K562 (cell line): ENCODE measurements around the gene OR6K2.

Experiments
- CBX5 ChIP-seq: IDR thresholded peaks from 2 replicates; pipeline ENCODE4 v1.6.1; 2014; ENCODE audit warnings: low read depth, borderline replicate concordance
- CREB1 ChIP-seq, 2 experiments: sonication (generic) in 1 of 2; formaldehyde crosslinking in 1 of 2; IDR thresholded peaks; 2 replicates each; pipeline versions ENCODE4 v1.6.1 to v1.8.0; 2012 to 2022; ENCODE audit warnings: inconsistent platforms in 1 of 2, mild to moderate bottlenecking in 1 of 2, missing genetic modification reagents in 1 of 2, moderate library complexity in 1 of 2
- CREM ChIP-seq: IDR thresholded peaks from 2 replicates; pipeline ENCODE4 v1.6.1; 2014; ENCODE audit warnings: antibody characterized with exemption, low read depth
- CTCF ChIP-seq, 3 experiments: IDR thresholded peaks in 2 of 3; conservative IDR thresholded peaks in 1 of 3; 2 replicates each; pipeline ENCODE4 v1.5.1; 2011 to 2012; ENCODE audit warnings: low read length in 3 of 3, mild to moderate bottlenecking in 3 of 3, control low read depth in 2 of 3, improper control_type of control experiment in 1 of 3, inconsistent platforms in 1 of 3, low read depth in 1 of 3, mixed read lengths in 1 of 3, moderate library complexity in 1 of 3; ENCODE audit not compliant: insufficient read depth in 2 of 3
- FOXJ2 ChIP-seq: fragments of 200-800 bp; sonication (Bioruptor generic); IDR thresholded peaks from 2 replicates; pipeline ENCODE4 v1.6.1; 2016; ENCODE audit warnings: missing genetic modification characterization, missing compliant biosample characterization
- MED1 ChIP-seq: sonication (generic); formaldehyde crosslinking; IDR thresholded peaks from 2 replicates; pipeline ENCODE4 v1.8.1; 2023; ENCODE audit warnings: missing genetic modification reagents, borderline replicate concordance
- MTA3 ChIP-seq: fragments of 450-650 bp; formaldehyde crosslinking; IDR thresholded peaks from 2 replicates; pipeline ENCODE4 v1.6.1; 2017; ENCODE audit warnings: mild to moderate bottlenecking, borderline replicate concordance
- POLR2A ChIP-seq: fragments of 450-650 bp; conservative IDR thresholded peaks from 2 replicates; pipeline ENCODE4 v1.6.1; 2016
- POLR2AphosphoS5 ChIP-seq: IDR thresholded peaks from 2 replicates; pipeline ENCODE4 v1.6.1; 2011; ENCODE audit warnings: mild to moderate bottlenecking, low read depth, low read length, moderate library complexity; ENCODE audit not compliant: control insufficient read depth, insufficient read depth
- STAT6 ChIP-seq: sonication (generic); formaldehyde crosslinking; IDR thresholded peaks from 2 replicates; pipeline ENCODE4 v1.8.1; 2023; ENCODE audit warnings: mild to moderate bottlenecking, missing genetic modification reagents
- ZNF764 ChIP-seq: fragments of 250-450 bp; sonication (Bioruptor Pico); IDR thresholded peaks from 2 replicates; pipeline ENCODE4 v1.4.0; 2020; ENCODE audit warnings: low read depth, mild to moderate bottlenecking, moderate library complexity

GRCh38 chr1:158735848-158736247, 35.4 kb upstream of the OR6K2 start:
- TF ChIP-seq CTCF (IDR thresholded peaks at IDR 0.05 in 2 of 3, conservative IDR thresholded peaks at IDR 0.05 in 1 of 3; ENCODE audit: insufficient read depth in 2 of 3, low read depth in 1 of 3, low read length in 3 of 3), result no peak
- TF ChIP-seq MED1 (CRISPR knock-in tag), result no peak
- no peak for TF ChIP-seq ZNF764 (CRISPR knock-in tag)
- no peak for TF ChIP-seq POLR2AphosphoS5
- TF ChIP-seq CREM, result no peak
- no peak for TF ChIP-seq FOXJ2 (tag)
- TF ChIP-seq CREB1 (IDR thresholded peaks at IDR 0.05), result no peak
- no peak for TF ChIP-seq CREB1 (CRISPR knock-in tag; IDR thresholded peaks at IDR 0.05)
- no peak for TF ChIP-seq MTA3
- no peak for TF ChIP-seq POLR2A
- no peak for TF ChIP-seq STAT6 (CRISPR knock-in tag)
- no peak for TF ChIP-seq CBX5
